ENCODE results near the gene SRSF2.
"Not testable (repeated sequence)": the region's sequence is repeated elsewhere in the genome, so short reads cannot be mapped to it uniquely, and the experiment has no call there.

The SRSF2 gene

DNA sequence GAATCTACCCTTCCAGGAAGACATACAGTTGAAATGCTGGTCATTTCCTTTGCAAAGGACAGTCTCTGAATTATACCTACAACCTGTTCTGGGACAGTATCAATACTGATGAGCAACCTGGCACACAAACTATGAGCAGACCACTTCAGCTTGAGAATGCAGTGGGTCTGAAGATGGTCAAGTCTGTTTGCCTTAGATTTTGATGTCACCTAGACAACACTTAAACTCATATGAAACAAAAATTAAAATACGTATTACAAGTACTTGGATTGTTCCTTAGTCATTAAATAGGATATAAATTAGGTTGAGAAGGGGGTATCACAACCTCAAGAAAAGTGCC lies 3.5 kb downstream of the SRSF2 start:
- Mint-ChIP-seq H3K9me3 (no peaks in the 10 kb centered on the region), H3K27me3 (no peaks in the 10 kb centered on the region), H3K27ac (peak overlapping the region; percentile 91), H3K36me3 (peaks cover 37 to 61% of the 10 kb centered on the region in 2 donors), H3K4me1 (peaks cover 32 to 49% of the 10 kb centered on the region in 2 donors), H3K4me3 (peak overlapping the region; percentile 91 to 99)
- ATAC-seq (replicated peaks) (no peak), DNase-seq (no peak)

DNA sequence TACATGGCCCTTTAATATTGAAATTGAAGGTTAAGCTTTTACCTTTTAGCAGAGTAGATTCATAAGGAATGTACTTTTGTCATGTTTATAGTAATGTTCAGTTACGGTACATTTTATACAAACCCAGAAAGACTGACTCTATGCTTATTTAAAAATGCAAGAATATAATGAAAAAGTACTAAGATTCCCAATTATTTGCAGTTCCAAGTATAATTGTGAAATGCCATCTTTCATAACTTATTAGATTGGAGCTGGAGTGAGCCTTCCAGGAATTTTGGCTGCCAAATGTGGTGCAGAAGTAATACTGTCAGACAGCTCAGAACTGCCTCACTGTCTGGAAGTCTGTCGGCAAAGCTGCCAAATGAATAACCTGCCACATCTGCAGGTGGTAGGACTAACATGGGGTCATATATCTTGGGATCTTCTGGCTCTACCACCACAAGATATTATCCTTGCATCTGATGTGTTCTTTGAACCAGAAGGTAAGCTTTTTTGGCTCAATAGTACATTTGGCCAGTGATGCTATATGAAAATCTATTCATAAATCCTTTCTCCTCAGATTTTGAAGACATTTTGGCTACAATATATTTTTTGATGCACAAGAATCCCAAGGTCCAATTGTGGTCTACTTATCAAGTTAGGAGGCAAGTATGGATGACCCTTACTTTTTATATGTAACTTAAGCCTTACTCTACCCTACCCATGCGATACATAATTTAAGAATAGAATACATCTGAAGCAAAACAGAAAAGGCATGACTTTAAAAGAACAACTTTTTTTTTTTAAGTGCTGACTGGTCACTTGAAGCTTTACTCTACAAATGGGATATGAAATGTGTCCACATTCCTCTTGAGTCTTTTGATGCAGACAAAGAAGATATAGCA lies 4.2 kb downstream of the SRSF2 start:
- peaks cover 37 to 61% of the 10 kb centered on the region in 2 donors for H3K36me3 Mint-ChIP-seq
- DNase-seq, result no peak

DNA sequence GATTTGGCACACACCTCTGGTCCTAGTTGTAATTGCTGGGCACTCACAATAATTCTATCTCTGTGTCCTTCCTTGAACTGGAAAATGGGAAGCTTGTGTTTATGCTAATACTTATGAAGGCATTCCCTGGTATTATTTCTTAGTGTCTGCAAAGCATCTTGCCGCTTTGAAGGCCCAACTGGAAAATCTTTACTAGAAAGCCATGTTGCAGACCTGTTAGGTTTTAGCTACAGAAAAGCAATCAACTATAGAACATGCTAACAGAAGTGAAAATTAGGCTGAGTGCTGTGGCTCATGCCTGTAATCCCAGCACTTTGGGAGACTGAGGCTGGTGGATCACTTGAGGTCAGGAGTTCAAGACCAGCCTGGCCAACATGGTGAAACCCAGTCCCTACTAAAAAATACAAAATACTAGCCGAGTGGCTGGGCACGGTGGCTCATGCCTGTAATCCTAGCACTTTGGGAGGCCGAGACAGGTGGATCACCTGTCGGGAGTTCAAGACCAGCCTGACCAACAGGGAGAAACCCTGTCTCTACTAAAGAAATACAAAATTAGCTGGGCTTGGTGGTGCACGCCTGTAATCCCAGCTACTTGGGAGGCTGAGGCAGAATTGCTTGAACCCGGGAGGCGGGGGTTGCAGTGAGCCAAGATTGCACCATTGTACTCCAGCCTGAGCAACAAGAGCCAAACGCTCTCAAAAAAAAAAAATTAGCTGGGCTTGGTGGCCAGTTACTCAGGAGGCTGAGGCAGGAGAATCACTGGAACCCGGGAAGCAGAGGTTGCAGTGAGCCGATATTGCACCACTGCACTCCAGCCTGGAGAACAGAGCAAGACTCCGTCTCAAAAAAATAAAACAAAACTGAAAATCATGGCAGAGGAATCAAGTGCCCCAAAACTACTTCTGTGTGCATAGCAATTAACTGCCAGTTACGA lies 5.1 kb downstream of the SRSF2 start:
- H3K4me1 Mint-ChIP-seq, result peaks cover 34 to 56% of the 10 kb centered on the region in 2 donors

More for the DNA sequence above, 4.2 kb downstream of the SRSF2 start:
- Mint-ChIP-seq H3K27ac (peak overlapping the region; percentile 91), H3K4me1 (peaks cover 30 to 50% of the 10 kb centered on the region in 2 donors), H3K9me3 (no peaks in the 10 kb centered on the region), H3K4me3 (peak overlapping the region; percentile 91 to 99), H3K27me3 (no peaks in the 10 kb centered on the region)
- no peak for ATAC-seq (replicated peaks)

DNA sequence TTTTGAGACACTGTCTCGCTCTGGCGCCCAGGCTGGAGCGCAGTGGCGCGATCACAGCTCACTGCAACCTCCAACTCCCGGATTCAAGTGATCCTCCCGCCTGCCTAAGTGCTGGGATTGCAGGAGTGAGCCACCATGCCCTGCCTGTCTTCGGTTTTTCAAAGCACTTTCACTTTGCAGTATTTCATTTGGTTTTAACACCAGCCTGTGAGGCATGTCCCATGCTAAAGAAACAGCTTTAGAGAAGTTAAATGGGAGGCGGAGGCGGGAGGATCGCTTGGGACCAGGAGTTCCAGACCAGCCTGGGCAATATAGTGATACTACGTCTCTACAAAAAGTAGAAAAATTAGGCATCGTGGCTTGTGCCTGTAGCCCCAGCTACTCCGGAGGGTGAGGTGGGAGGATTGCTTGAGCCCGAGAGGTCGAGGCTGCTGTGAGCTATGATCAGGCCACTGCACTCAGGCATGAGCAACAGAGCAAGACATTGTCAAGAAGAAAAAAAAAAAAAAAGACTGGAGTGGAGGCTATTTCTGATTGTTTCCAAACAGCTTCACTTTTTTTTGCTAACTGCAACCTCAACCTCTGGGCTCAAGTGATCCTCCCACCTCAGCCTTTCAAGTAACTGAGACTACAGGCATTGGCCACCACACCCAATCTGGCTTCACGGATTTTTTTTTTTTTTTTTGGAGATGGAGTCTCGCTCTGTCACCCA lies 9.2 kb downstream of the SRSF2 start:
- no peaks in the 10 kb centered on the region for H3K9me3 Mint-ChIP-seq
- peaks cover 9 to 38% of the 10 kb centered on the region in 2 donors for H3K36me3 Mint-ChIP-seq
- no peaks in the 10 kb centered on the region for H3K27me3 Mint-ChIP-seq
- DNase-seq, result no peak
- no peak for ATAC-seq (replicated peaks)
- H3K4me3 Mint-ChIP-seq, result peak overlapping the region; percentile 91 to 97
- peaks cover 22 to 37% of the 10 kb centered on the region in 2 donors for H3K4me1 Mint-ChIP-seq
- H3K27ac Mint-ChIP-seq, result peak overlapping the region; percentile 98

More for the DNA sequence above, 5.1 kb downstream of the SRSF2 start:
- not testable (repeated sequence) for H3K4me3 Mint-ChIP-seq; H3K9me3 Mint-ChIP-seq; DNase-seq; ATAC-seq (replicated peaks); H3K27me3 Mint-ChIP-seq
- peak overlapping the region; percentile 20 for H3K27ac Mint-ChIP-seq
- H3K36me3 Mint-ChIP-seq, result peaks cover 36 to 60% of the 10 kb centered on the region in 2 donors

DNA sequence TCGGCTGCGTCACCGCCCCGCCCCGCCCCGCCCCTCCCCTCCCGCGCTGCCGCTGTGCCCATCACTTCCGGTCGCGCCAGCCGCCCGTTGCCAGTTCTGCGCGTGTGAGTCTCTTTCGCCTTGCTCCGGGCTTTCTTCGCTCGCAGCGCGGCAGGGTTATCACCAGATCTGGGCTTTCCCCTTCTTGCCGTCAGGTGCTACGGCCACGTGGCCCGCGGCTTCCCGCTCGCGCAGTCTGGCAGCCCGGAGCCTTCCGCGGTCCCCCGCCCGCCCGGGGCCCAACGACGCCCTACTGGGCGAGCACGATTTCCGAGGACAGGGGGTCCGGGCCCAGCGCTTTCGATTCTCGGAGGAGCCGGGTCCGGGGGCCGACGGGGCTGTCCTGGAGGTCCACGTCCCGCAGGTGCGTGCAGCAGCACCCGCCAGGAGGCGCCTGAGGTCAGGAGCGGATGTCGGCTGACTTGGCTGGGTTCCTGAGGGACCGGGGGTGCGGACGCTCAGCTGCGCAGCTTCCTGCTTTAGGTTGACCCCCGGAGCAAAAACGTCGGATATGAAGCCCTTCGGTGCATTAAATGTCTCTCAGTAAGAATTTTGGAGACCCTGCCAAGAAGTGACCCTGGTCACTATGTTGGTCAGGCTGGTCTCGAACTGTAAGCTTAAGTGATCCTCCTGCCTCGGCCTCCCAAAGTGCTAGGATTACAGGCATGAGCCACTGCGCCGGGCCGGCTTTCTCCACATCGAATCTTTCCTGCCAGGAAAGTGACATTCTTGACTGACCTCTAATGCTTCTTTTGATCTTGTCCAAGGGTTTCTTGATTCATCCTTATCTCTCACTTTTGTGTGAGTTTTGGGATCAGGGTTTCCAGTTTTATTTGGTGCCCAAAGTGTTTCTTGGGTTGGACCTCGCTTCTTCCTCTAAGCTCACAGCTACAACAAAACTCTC lies 10.1 kb downstream of the SRSF2 start, which contains the start of gene METTL23:
Gene METTL23 (plus strand): TSS at position 64 of the 943 bp plus-strand sequence. CDS start 2,872 bp downstream, outside the sequence.
- peak; percentile 84 for DNase-seq
- peaks cover 9 to 41% of the 10 kb centered on the region in 2 donors for H3K36me3 Mint-ChIP-seq
- ATAC-seq (replicated peaks), result peak; percentile 64 to 67
- peaks cover 25 to 34% of the 10 kb centered on the region in 2 donors for H3K4me1 Mint-ChIP-seq
- peak within 1 kb of the TSS; percentile 98 for H3K27ac Mint-ChIP-seq
- H3K27me3 Mint-ChIP-seq, result no peaks in the 10 kb centered on the region
- H3K9me3 Mint-ChIP-seq, result no peaks in the 10 kb centered on the region
- H3K4me3 Mint-ChIP-seq, result peak within 1 kb of the TSS; percentile 91 to 97

DNA sequence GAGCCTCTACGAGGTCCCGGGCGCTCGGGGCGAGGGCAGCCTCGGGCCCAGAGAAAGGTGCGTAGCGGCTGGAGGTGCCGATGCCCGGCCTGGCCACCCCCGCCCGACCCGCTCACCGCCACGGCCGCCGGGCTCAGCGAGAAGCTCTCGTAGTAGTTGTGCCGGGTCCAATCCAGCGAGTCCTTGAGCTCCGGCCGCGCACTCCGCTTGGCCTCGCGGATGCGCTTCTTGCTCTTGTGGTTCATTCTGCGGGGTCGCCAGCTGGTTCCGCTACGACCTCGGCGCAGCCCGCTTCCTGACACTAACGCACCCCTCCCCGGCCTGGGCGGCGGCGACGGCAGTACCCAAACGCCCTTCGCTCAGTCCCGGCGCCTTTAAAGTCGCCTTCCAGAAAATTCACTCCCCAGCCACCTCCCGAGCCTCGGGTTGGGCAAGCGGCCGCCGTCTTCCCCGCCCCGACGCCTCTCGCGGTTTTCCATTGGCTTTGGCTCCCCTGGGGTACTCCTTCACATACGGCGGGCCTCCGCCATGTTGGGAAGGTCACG lies 10.8 kb downstream of the SRSF2 start, which contains the start of gene JMJD6:
Gene JMJD6 (minus strand): TSS at position 376 of the 545 bp plus-strand sequence. CDS start 131 bp downstream, at position 245.
- Mint-ChIP-seq H3K9me3 (no peaks in the 10 kb centered on the region), H3K27ac (peak within 1 kb of the TSS; percentile 98), H3K36me3 (peaks cover 15 to 42% of the 10 kb centered on the region in 2 donors), H3K4me1 (peaks cover 26 to 39% of the 10 kb centered on the region in 2 donors), H3K27me3 (no peaks in the 10 kb centered on the region), H3K4me3 (peak within 1 kb of the TSS; percentile 91 to 97)
- peak; percentile 95 for DNase-seq
- peak; percentile 81 to 84 for ATAC-seq (replicated peaks)

- ATAC-seq (replicated peaks), result peak; percentile 48 to 49
- no peaks in the 10 kb centered on the region for H3K9me3 Mint-ChIP-seq
- DNase-seq, result peak; percentile 67
- peaks cover 16 to 47% of the 10 kb centered on the region in 2 donors for H3K36me3 Mint-ChIP-seq
- H3K27me3 Mint-ChIP-seq, result no peaks in the 10 kb centered on the region
- peak overlapping the region; percentile 91 to 97 for H3K4me3 Mint-ChIP-seq
- peak overlapping the region; percentile 98 for H3K27ac Mint-ChIP-seq
- H3K4me1 Mint-ChIP-seq, result peaks cover 25 to 45% of the 10 kb centered on the region in 2 donors
These were observed 11.4 kb downstream of the SRSF2 start for GRCh38 chr17:76725580-76726230.

- peaks cover 21 to 42% of the 10 kb centered on the region in 2 donors for H3K4me1 Mint-ChIP-seq
- ATAC-seq (replicated peaks) (no peak), DNase-seq (no peak)
- H3K9me3 Mint-ChIP-seq, result no peaks in the 10 kb centered on the region
- H3K4me3 Mint-ChIP-seq, result no peak overlapping the region
- no peaks in the 10 kb centered on the region for H3K27me3 Mint-ChIP-seq
- H3K36me3 Mint-ChIP-seq, result peaks cover 26 to 50% of the 10 kb centered on the region in 2 donors
- H3K27ac Mint-ChIP-seq, result no peak overlapping the region
These were observed 13.3 kb downstream of the SRSF2 start for GRCh38 chr17:76723812-76724211.

DNA sequence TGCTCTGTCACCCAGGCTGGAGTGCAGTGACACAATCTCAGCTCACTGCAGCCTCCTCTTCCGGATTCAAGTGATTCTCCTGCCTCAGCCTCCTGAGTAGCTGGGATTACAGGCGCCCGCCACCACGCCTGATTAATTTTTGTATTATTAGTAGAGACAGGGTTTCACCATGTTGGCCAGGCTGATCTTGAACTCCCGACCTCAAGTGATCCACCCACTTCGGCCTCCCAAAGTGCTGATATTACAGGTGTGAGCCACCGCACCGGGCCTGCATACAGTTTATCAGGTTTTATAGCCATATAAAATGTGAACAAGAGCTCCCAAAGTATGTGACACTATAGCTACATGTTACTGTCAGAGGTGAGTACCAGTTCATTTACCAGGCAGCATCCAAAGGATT lies 14.2 kb downstream of the SRSF2 start:
- H3K4me1 Mint-ChIP-seq, result peaks cover 19 to 37% of the 10 kb centered on the region in 2 donors
- H3K36me3 Mint-ChIP-seq, result peaks cover 30 to 54% of the 10 kb centered on the region in 2 donors
- not testable (repeated sequence) for H3K27me3 Mint-ChIP-seq; ATAC-seq (replicated peaks); H3K4me3 Mint-ChIP-seq; H3K9me3 Mint-ChIP-seq; DNase-seq
- peak overlapping the region; percentile 37 for H3K27ac Mint-ChIP-seq

DNA sequence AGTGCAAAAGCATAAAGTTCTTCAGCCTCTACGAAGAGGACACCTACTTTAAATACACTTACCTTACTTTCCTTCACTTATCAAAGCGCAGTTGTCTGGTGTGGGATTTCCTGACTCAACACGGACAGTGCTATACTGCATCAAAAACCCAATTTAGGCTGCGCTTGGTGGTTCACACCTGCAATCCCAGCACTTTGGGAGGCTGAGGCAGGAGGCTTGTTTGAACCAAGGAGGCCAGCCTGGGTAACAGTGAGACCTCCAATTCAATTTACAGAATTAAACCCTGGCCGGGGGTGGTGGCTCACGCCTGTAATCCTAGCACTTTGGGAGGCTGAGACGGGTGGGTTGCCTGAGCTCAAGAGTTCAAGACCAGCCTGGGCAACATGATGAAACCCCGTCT lies 14.9 kb downstream of the SRSF2 start:
- DNase-seq (no peak), ATAC-seq (replicated peaks) (no peak)
- H3K36me3 Mint-ChIP-seq, result peaks cover 32 to 48% of the 10 kb centered on the region in 2 donors
- peaks cover 15 to 31% of the 10 kb centered on the region in 2 donors for H3K4me1 Mint-ChIP-seq
- no peaks in the 10 kb centered on the region for H3K9me3 Mint-ChIP-seq
- no peaks in the 10 kb centered on the region for H3K27me3 Mint-ChIP-seq
- no peak overlapping the region for H3K27ac Mint-ChIP-seq
- no peak overlapping the region for H3K4me3 Mint-ChIP-seq

DNA sequence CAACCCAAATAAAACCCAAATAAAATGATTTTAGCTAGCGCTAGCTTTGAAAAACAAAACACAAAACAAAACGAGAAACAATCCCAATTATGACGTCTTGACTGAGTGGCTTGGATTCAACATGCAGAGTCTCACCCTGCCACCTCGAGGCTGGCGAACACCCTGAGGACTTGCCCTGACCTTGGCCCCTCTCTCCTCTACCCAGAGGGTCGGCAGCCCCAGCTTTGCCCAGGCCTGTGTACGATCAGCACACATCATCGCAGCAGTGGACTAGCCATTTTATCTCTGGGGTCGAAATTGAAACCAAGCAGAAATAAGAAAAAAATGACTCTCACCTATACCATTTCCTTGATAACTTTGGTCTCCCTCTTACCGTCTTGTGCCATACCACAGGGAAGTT lies 15.7 kb downstream of the SRSF2 start:
- peaks cover 17 to 33% of the 10 kb centered on the region in 2 donors for H3K4me1 Mint-ChIP-seq
- DNase-seq (no peak), ATAC-seq (replicated peaks) (no peak)
- H3K36me3 Mint-ChIP-seq, result peaks cover 32 to 48% of the 10 kb centered on the region in 2 donors
- H3K27me3 Mint-ChIP-seq, result no peaks in the 10 kb centered on the region
- H3K27ac Mint-ChIP-seq, result no peak overlapping the region
- H3K9me3 Mint-ChIP-seq, result no peaks in the 10 kb centered on the region
- H3K4me3 Mint-ChIP-seq, result no peak overlapping the region

DNA sequence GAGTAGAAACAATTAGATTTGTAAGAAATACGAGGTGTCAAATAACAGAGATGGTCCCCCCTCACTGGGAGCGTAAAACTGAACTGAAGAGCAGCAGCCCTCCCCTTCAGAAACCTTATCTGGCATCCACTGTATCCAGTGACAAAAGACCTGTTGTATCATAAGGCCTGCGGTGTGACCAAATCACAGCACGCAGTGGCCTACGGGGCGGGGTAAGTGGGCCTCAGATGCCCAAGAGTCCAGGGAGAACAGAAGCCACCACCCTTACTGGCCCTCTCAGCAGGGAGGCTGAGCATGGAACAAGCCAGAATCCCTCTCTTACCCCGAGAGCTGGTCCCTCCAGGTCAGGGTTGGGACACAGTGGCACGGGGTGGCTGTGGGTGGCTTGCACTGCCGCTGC lies 16.2 kb downstream of the SRSF2 start:
- H3K27me3 Mint-ChIP-seq, result no peaks in the 10 kb centered on the region
- peaks cover 22 to 38% of the 10 kb centered on the region in 2 donors for H3K4me1 Mint-ChIP-seq
- H3K4me3 Mint-ChIP-seq, result no peak overlapping the region
- DNase-seq, result no peak
- no peak for ATAC-seq (replicated peaks)
- no peaks in the 10 kb centered on the region for H3K9me3 Mint-ChIP-seq
- peaks cover 37 to 51% of the 10 kb centered on the region in 2 donors for H3K36me3 Mint-ChIP-seq
- no peak overlapping the region for H3K27ac Mint-ChIP-seq

Data from stimulated activated naive B cell treated with anti-CD40 and anti-IgM and Interleukin-4, amounts not matched to agents 10 μg/mL and 1 μg/mL and 100 μg/mL, for 72 hours (primary cell).